ENCODE data around the gene AGBL3. TPM values are rescaled to one million over a fixed set of nuclear protein-coding genes. Genes with fewer than 3 reads are reported as not detected.

The AGBL3 gene
- total RNA-seq, 1 donor: 2.2 TPM

DNA sequence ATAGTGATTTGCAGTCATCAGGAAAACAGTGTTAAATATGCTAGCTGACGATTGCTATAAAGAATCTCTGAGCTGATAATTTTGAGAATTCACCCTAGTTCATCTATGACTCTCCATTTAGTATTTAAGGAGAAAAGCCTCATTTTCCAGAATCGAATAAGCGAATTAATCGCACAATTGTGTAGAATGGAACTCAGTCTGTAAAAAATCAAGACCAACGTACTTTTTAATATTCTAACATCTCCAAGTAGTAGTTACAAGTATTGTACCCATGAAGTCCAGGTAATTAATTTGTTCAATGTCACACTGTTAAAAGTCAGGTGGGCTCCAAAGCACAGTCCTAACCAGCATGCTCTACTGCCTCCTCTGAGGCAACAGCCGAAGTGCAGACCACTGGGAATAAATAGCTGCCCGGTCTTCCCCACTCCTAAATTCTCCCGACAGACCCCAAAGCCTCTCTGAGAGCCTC, 380 bp upstream of the AGBL3 start:
- Histone ChIP-seq H3K4me3 (ENCODE audit: insufficient read depth, low read length) (peak overlapping the region; percentile 89), H3K36me3 (ENCODE audit: insufficient read depth, low read length) (peaks cover 4% of the 10 kb centered on the region), H3K79me2 (ENCODE audit: insufficient read depth, low read length) (peaks cover 7% of the 10 kb centered on the region), H2AFZ (ENCODE audit: low read length) (peak overlapping the region; percentile 88), H3K4me1 (ENCODE audit: insufficient read depth, low read length) (peaks cover 3% of the 10 kb centered on the region), H3K9me3 (ENCODE audit: low read depth, low read length) (no peaks in the 10 kb centered on the region), H3K4me2 (ENCODE audit: insufficient read depth, low read length) (peak overlapping the region; percentile 96), H3K27me3 (ENCODE audit: insufficient read depth, low read length) (no peaks in the 10 kb centered on the region), H4K20me1 (ENCODE audit: insufficient read depth, low read length) (no peaks in the 10 kb centered on the region), H3K27ac (ENCODE audit: low read depth, low read length) (peak overlapping the region; percentile 81)
- TF ChIP-seq, protein P1, sequence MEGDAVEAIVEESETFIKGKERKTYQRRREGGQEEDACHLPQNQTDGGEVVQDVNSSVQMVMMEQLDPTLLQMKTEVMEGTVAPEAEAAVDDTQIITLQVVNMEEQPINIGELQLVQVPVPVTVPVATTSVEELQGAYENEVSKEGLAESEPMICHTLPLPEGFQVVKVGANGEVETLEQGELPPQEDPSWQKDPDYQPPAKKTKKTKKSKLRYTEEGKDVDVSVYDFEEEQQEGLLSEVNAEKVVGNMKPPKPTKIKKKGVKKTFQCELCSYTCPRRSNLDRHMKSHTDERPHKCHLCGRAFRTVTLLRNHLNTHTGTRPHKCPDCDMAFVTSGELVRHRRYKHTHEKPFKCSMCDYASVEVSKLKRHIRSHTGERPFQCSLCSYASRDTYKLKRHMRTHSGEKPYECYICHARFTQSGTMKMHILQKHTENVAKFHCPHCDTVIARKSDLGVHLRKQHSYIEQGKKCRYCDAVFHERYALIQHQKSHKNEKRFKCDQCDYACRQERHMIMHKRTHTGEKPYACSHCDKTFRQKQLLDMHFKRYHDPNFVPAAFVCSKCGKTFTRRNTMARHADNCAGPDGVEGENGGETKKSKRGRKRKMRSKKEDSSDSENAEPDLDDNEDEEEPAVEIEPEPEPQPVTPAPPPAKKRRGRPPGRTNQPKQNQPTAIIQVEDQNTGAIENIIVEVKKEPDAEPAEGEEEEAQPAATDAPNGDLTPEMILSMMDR (IDR thresholded peaks at IDR 0.05; ENCODE audit: extremely low read depth, low read depth, low read length): no peak
- no peak for DNase-seq (ENCODE audit: insufficient read length, low spot score, missing footprints)

DNA sequence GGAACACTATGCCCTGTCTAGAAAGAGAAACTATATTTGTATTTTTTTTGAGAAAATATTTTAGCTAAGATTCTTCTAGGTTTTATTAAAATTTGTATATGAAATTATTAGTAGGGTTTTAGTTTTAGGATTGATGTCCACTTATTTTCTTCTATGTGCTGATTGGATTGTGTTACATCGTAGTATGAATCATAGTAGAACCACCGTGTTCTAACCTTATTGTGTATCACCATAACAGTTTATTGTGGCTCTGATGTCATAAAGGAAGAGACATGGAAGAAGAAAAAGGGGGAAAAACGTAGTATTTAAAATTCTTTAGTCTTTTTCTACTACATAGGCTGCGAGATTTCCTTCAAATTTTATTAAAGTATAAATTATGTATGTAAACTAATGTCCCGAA, 1.9 kb downstream of the AGBL3 start:
- Histone ChIP-seq H2AFZ (ENCODE audit: low read length) (no peak overlapping the region), H3K4me2 (ENCODE audit: insufficient read depth, low read length) (no peak overlapping the region), H3K9me3 (ENCODE audit: low read depth, low read length) (no peaks in the 10 kb centered on the region), H3K27me3 (ENCODE audit: insufficient read depth, low read length) (no peaks in the 10 kb centered on the region), H3K79me2 (ENCODE audit: insufficient read depth, low read length) (peaks cover 7% of the 10 kb centered on the region), H3K27ac (ENCODE audit: low read depth, low read length) (no peak overlapping the region), H3K4me1 (ENCODE audit: insufficient read depth, low read length) (peaks cover 19% of the 10 kb centered on the region), H3K36me3 (ENCODE audit: insufficient read depth, low read length) (peaks cover 4% of the 10 kb centered on the region), H4K20me1 (ENCODE audit: insufficient read depth, low read length) (no peaks in the 10 kb centered on the region), H3K4me3 (ENCODE audit: insufficient read depth, low read length) (no peak overlapping the region)
- TF ChIP-seq, protein P1 (IDR thresholded peaks at IDR 0.05; ENCODE audit: extremely low read depth, low read depth, low read length): no peak
- no peak for DNase-seq (ENCODE audit: insufficient read length, low spot score, missing footprints)

DNA sequence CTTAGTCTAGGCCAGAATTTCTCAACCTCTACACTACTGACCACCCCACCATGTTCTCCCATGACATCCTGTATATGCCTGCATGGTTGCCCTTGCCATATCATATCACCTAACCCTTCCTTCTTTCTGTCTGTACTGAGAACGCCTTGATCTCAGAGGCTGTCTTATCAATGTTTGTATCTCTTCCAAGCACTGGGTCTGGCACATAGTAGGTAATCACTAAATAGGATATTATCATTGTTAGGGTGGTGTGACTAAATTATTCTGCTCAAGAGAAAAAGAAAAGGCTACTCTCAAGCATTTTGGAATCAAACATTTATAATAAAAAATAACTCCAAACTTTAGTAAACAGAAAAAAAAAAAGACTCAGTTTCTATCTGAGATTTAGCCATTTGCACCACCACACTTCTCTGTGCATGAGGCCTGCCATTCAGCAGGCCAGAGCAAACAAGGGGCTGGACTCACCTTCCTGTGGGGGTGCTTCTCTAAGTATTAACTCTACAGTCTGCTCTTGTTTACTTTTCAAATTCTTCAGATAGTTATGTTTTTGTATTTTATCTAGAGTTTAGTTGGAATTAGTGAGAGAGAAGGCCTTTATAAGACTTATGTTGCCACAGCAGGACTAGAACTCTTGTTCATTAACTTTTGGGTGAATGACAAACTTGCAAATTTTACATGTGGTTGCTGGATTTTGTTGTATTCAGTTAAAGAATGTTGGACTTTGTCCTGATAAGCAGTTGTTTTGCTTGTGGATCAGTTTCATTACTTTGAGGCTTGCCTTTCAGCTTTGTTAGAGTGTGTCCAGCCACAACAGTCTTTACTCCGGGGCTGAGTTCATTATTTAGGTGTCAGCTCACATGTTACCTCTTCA, 5.4 kb downstream of the AGBL3 start:
- TF ChIP-seq, protein P1 (IDR thresholded peaks at IDR 0.05; ENCODE audit: extremely low read depth, low read depth, low read length): no peak
- Histone ChIP-seq H3K27me3 (ENCODE audit: insufficient read depth, low read length) (no peaks in the 10 kb centered on the region), H3K4me2 (ENCODE audit: insufficient read depth, low read length) (peak overlapping the region; percentile 58), H3K4me1 (ENCODE audit: insufficient read depth, low read length) (peaks cover 19% of the 10 kb centered on the region), H3K27ac (ENCODE audit: low read depth, low read length) (peak overlapping the region; percentile 39), H3K36me3 (ENCODE audit: insufficient read depth, low read length) (peaks cover 4% of the 10 kb centered on the region), H3K4me3 (ENCODE audit: insufficient read depth, low read length) (no peak overlapping the region), H3K79me2 (ENCODE audit: insufficient read depth, low read length) (peaks cover 5% of the 10 kb centered on the region), H2AFZ (ENCODE audit: low read length) (no peak overlapping the region), H4K20me1 (ENCODE audit: insufficient read depth, low read length) (no peaks in the 10 kb centered on the region), H3K9me3 (ENCODE audit: low read depth, low read length) (no peaks in the 10 kb centered on the region)
- no peak for DNase-seq (ENCODE audit: insufficient read length, low spot score, missing footprints)

DNA sequence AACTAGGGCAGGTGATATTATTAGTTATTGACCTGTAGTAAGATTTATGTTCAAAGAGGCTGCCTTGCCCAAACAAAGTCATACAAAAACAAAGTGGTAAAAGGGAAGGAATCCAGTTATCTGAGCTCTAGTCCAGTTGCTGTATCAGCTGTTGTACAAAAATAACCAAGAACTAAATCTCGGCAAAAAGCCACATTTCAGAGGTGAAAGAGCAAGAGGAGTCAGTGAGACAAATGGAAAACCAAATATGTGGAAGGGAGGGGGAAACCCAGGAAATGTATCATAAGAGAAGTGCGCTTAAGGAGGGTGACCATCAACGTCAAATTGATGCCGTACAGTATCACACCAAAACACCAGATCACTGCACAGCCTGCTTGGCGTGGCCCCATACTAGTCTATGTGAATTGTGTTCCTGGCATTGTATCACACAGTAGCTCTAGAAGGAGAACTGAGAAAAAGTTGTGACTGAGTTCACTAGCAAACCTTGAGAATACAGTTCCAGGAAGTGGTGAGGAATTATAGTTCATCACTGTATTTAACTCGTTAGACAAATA, 6.4 kb downstream of the AGBL3 start:
- Histone ChIP-seq H3K27ac (ENCODE audit: low read depth, low read length) (peak overlapping the region; percentile 37), H3K4me1 (ENCODE audit: insufficient read depth, low read length) (peaks cover 19% of the 10 kb centered on the region), H4K20me1 (ENCODE audit: insufficient read depth, low read length) (no peaks in the 10 kb centered on the region), H3K36me3 (ENCODE audit: insufficient read depth, low read length) (peaks cover 4% of the 10 kb centered on the region), H3K27me3 (ENCODE audit: insufficient read depth, low read length) (no peaks in the 10 kb centered on the region), H3K9me3 (ENCODE audit: low read depth, low read length) (no peaks in the 10 kb centered on the region), H3K79me2 (ENCODE audit: insufficient read depth, low read length) (no peaks in the 10 kb centered on the region), H3K4me2 (ENCODE audit: insufficient read depth, low read length) (peak overlapping the region; percentile 58), H3K4me3 (ENCODE audit: insufficient read depth, low read length) (no peak overlapping the region), H2AFZ (ENCODE audit: low read length) (no peak overlapping the region)
- TF ChIP-seq, protein P1 (IDR thresholded peaks at IDR 0.05; ENCODE audit: extremely low read depth, low read depth, low read length): no peak
- no peak for DNase-seq (ENCODE audit: insufficient read length, low spot score, missing footprints)

Data from osteoblast (primary cell).